Ascending aorta (tissue), 2 donors: Measurements from ENCODE around the gene SLC6A6. TPM values are rescaled to one million over a fixed set of nuclear protein-coding genes. Genes with fewer than 3 reads are reported as not detected.
A peak's percentile ranks its signal among the peaks of the same experiment; 100 is the strongest.

Experiments used
- DNase-seq, 2 donors: peaks; one replicate each; pipeline ENCODE4 v3.0.0-alpha.2; 2019; ENCODE audit warnings: low spot score in 2 of 2
- H3K27ac ChIP-seq, 2 donors: fragments of 200-600 bp; sonication (generic); one replicate each; pipeline ENCODE4 v1.5.1; 2016 to 2017; ENCODE audit warnings: mild to moderate bottlenecking in 1 of 2
- H3K27me3 ChIP-seq: fragments of 200-600 bp; sonication (generic); one replicate; pipeline ENCODE4 v1.5.1; 2017
- H3K36me3 ChIP-seq, 2 donors: fragments of 200-600 bp; sonication (generic); one replicate each; pipeline ENCODE4 v1.5.1; 2016
- H3K4me1 ChIP-seq, 2 donors: fragments of 200-600 bp; sonication (generic); one replicate each; pipeline ENCODE4 v1.5.1; 2016 to 2017; ENCODE audit warnings: mild to moderate bottlenecking in 1 of 2
- H3K4me3 ChIP-seq, 2 donors: fragments of 200-600 bp; sonication (generic); one replicate each; pipeline ENCODE4 v1.5.1; 2016 to 2017; ENCODE audit warnings: mild to moderate bottlenecking in 1 of 2
- H3K9me3 ChIP-seq, 2 donors: fragments of 200-600 bp; sonication (generic); one replicate each; pipeline ENCODE4 v1.5.1; 2016
- intact Hi-C: fragments of 100-400 bp; cut with DNase I; formaldehyde crosslinking; loops from one replicate; pipeline ENCODE4 v1.15.1; 2023
- total RNA-seq: library from RNA; depleted of rRNA; stranded (reverse); fragments of >200 nt; gene quantifications from one replicate; pipeline ENCODE4 v1.1.0, GENCODE V29; 2016
- TF ChIP-seq, protein P1 (sequence below), 3 experiments: fragments of 200-600 bp in 2 of 3; fragments of 450-650 bp in 1 of 3; sonication (generic) in 2 of 3; IDR thresholded peaks; one replicate each; pipeline ENCODE4 v1.5.1; 2016 to 2019; ENCODE audit warnings: antibody characterized with exemption in 3 of 3, mild to moderate bottlenecking in 1 of 3, moderate library complexity in 1 of 3

The SLC6A6 gene
- total RNA-seq, 1 donor from 2014 or later: 78.1 TPM

DNA sequence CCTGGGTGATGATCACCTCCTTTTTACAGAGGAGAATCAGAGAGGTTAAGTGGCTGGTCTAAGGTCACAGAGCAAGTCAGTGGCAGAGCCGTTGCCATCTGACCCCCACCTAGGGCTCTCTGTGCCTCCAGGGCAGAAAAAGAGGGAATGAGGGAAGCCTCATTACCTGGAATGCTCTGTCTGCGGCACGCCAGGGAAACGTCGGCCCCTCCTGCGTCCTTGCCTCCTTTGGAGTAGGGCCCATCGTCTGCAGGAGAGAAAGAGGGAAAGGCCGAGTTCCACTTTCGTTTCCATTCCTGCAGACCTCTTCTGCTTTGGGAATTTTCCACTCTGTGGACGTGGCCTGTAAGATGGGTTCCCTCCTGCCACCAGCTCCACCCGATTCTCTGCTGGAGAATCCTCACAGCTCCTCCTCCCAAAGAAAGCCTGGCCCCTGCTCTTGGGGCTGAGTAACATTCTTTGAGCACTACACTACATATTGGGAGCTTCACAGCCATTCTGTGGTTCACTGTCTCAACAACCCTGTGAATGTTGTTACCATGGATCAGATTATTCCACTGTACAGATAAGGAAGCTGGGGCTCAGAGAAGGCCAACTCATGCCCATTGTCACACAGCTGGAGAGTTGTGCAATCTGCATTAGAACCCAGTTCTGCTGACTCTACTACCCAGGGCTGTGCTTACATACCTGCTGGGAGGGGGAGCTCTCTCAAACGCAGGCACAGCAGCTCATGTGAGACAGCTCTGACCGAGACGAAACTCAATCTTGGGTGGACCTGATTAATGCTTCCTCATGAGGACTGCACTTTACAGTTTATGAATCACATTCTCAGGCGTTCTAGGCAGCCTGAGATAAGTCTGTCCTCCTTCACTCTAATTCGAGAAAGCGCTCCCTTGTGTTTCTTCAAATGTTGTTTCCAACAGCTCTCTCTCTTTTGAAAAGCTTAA is 123.6 kb downstream of the SLC6A6 start:
- no peaks in the 10 kb centered on the region for H3K9me3 ChIP-seq
- TF ChIP-seq, protein P1, sequence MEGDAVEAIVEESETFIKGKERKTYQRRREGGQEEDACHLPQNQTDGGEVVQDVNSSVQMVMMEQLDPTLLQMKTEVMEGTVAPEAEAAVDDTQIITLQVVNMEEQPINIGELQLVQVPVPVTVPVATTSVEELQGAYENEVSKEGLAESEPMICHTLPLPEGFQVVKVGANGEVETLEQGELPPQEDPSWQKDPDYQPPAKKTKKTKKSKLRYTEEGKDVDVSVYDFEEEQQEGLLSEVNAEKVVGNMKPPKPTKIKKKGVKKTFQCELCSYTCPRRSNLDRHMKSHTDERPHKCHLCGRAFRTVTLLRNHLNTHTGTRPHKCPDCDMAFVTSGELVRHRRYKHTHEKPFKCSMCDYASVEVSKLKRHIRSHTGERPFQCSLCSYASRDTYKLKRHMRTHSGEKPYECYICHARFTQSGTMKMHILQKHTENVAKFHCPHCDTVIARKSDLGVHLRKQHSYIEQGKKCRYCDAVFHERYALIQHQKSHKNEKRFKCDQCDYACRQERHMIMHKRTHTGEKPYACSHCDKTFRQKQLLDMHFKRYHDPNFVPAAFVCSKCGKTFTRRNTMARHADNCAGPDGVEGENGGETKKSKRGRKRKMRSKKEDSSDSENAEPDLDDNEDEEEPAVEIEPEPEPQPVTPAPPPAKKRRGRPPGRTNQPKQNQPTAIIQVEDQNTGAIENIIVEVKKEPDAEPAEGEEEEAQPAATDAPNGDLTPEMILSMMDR (IDR thresholded peaks at IDR 0.05): no peak
- no peaks in the 10 kb centered on the region for H3K27me3 ChIP-seq
- H3K36me3 ChIP-seq: no peaks in the 10 kb centered on the region
- H3K4me3 ChIP-seq: no peak overlapping the region
- H3K27ac ChIP-seq: peak overlapping the region in 1 of 2 donors; percentile 1
- intact Hi-C loops: no loop called here
- DNase-seq: no peak
- H3K4me1 ChIP-seq: peaks cover 0 to 4% of the 10 kb centered on the region in 2 donors

DNA sequence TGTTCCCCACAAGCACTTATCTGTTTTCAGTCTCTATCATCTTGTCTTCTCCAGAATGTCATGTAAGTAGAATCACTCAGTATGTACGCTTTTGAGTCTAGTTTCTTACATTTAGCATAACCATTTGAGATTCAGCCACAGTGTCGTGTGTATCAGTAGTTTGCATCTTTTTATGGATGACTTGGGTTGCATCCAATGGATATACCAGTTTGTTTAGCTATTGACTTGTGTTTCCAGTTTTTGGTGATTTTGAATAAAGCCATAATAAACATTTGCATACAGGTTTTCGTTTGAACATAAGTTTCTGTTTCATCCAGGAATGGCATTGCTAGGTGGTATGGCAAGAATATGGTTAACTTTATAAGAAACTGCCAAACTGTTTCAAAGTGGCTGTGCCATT is 125.7 kb downstream of the SLC6A6 start:
- no peak for DNase-seq
- intact Hi-C loops: no loop called here
- Histone ChIP-seq H3K27ac (no peak overlapping the region), H3K36me3 (no peaks in the 10 kb centered on the region), H3K4me1 (no peaks in the 10 kb centered on the region), H3K9me3 (no peaks in the 10 kb centered on the region), H3K4me3 (no peak overlapping the region), H3K27me3 (no peaks in the 10 kb centered on the region)
- TF ChIP-seq, protein P1 (IDR thresholded peaks at IDR 0.05): no peak

DNA sequence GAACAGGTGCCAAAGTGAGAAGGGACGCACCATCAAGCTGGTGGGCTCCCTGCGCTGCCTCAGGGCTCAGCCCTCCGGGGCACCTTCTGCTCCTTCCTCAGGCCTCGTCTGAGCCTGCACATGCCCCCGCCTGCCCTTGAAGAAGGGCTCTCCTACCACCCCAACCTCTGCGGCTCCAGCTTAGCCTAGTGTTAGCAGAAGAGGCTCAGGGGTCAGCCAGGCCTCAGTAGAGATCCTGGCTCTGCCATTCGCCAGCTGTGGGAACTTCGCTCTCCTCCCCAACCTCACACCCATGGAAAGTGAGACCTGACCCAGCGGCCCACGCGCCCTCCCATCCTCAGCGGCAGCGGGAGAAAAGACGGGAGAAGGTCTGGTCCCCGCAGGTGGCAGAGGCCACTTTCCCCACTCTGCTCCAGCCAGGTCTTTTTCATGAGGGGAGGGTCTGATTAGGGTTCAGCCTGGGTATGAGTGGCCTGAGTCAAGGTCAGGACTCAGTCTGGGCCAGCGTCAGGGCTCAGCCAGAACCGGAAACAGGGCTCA is 129.5 kb downstream of the SLC6A6 start:
- no peaks in the 10 kb centered on the region for H3K36me3 ChIP-seq
- H3K27ac ChIP-seq: no peak overlapping the region
- TF ChIP-seq, protein P1 (IDR thresholded peaks at IDR 0.05): no peak
- H3K9me3 ChIP-seq: no peaks in the 10 kb centered on the region
- intact Hi-C loops: no loop called here
- no peaks in the 10 kb centered on the region for H3K4me1 ChIP-seq
- no peak for DNase-seq
- no peaks in the 10 kb centered on the region for H3K27me3 ChIP-seq
- H3K4me3 ChIP-seq: no peak overlapping the region

DNA sequence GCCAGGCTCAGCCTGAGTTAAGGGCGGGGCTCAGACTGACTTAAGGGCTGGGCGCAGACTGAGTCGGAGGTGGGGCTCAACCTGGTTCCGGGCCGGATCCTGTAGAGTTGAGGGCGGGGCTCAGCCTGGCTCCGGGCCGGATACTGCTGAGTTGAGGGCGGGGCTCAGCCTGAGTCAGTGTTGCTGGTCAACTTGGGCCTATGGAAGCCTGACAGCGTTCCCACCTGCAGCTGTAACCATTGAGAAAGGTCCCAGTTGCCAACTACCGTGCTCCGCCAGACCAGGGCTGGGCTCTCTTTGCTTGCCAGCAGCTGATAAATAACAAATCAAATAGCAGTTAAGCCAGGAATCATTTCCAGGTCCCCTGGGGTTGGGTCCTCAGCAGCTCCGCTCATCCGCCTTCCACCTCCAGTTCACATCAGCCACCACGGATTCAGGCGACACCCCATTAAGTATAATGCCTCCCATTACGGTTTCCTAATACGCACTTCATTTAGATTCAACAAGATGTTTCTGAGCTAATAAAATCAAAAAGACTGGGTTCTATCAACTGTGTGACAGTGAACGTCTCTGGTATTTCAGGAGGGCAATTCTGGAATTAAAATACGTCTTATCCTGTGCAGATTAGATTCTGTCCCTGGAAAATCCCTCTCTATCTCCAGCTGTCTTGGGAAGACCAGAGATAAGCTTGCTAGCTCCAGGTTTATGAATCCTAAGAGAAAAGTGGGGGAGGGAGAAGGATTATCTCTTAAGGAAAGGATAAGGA is 130.5 kb downstream of the SLC6A6 start:
- Histone ChIP-seq H3K9me3 (no peaks in the 10 kb centered on the region), H3K4me3 (no peak overlapping the region), H3K4me1 (no peaks in the 10 kb centered on the region), H3K36me3 (no peaks in the 10 kb centered on the region), H3K27me3 (no peaks in the 10 kb centered on the region), H3K27ac (no peak overlapping the region)
- intact Hi-C loops: no loop called here
- TF ChIP-seq, protein P1 (IDR thresholded peaks at IDR 0.05): no peak
- no peak for DNase-seq

DNA sequence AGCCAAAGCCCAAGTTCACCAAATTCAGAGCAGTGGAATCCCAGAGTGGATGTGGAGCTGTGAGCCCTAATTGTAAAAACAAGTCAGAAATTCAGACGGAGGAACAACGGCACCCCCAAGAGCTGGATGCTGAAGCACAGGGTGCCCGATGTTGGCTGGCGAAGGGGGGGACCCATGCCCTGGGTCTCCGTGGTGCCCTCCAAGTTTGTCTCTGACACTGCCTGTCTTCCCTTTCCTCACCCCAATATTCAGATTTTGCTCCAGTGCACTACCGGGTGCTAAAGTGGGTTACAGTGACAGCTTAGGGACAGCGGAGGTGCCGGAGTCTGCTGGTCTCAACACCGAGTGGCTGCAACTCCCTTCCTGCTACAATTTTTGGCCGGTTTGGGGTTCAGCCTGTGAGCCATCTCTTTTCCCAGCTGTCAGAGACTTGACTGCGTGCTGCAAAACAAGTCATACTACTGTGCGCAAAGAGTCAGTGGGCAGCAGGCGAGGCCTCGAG is 131.1 kb downstream of the SLC6A6 start:
- intact Hi-C loops: no loop called here
- DNase-seq: no peak
- no peaks in the 10 kb centered on the region for H3K4me1 ChIP-seq
- H3K27ac ChIP-seq: no peak overlapping the region
- H3K27me3 ChIP-seq: no peaks in the 10 kb centered on the region
- TF ChIP-seq, protein P1 (IDR thresholded peaks at IDR 0.05): no peak
- H3K36me3 ChIP-seq: no peaks in the 10 kb centered on the region
- no peaks in the 10 kb centered on the region for H3K9me3 ChIP-seq
- H3K4me3 ChIP-seq: no peak overlapping the region
